Activated CD4-positive, alpha-beta T cell treated with anti-CD3 and anti-CD28 coated beads, Interleukin-2, Interleukin-4, amounts not matched to agents 100 ng/mL and 50 ng/mL, durations not matched to agents 16 hours and 8 hours (primary cell): ENCODE data around the gene CEP68.
A peak's percentile ranks its signal among the peaks of the same experiment; 100 is the strongest.
"Not testable (repeated sequence)": the region's sequence is repeated elsewhere in the genome, so short reads cannot be mapped to it uniquely, and the experiment has no call there.

Experiments used
- DNase-seq: peaks from one replicate; pipeline ENCODE4 v3.0.0-alpha.2; 2020; ENCODE audit warnings: low spot score

The CEP68 gene

DNA sequence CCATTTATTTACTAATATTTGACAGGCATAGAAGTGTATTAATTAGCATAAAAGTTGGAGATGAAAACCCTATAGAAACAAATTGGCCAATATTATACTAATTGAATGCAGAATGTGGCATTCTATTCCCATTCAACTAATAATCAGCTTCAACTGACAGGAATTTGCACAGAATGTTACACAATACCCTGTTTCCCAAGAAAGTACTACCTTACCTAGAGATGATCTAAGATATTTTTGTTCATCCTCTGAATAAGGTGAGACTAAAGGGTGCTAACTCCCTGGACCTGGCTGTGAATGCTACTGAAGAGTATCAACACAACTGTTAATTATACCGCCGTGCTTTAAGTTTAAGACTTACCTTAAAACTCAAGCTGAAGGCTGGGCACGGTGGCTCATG, 28.9 kb downstream of the CEP68 start:
- no peak for DNase-seq

DNA sequence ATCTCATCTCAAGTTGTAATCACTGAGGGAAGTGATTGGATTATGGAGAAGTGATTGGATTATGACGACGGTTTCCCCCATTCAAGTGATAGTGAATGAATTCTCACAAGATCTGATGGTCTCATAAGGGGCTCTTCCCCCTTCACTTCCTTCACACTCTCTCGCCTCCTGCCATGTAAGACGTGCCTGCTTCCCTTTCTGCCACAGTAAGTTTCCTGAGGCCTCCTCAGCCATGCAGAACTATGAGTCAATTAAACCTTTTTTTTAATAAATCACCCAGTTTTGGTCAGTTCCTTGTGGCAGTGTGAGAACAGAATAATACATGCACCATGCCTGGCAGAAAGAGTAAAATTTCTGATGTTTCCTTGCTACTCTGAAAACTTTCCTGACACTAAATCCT, 36.6 kb downstream of the CEP68 start:
- DNase-seq: no peak

- DNase-seq: no peak
Measured at GRCh38 chr2:65093211-65093610, 37.0 kb downstream of the CEP68 start.

DNA sequence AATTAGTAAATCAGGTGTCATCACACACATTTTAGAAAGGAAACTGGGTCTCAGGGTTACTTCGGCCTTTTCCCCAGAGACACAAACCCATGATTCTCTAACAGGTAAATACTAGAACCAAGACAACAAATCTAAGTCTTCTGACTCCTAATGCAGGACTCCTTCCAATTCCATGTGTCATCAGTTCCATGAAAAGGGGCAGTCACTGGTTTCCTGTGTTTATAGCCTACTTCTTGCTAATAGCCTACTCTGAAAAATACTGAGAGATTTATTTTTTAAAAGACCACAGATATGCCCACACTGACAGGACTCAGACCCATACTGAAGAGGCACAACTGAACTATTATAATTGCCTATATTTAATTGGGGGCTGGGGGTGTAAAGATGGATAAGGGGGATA, 40.7 kb downstream of the CEP68 start:
- no peak for DNase-seq

DNA sequence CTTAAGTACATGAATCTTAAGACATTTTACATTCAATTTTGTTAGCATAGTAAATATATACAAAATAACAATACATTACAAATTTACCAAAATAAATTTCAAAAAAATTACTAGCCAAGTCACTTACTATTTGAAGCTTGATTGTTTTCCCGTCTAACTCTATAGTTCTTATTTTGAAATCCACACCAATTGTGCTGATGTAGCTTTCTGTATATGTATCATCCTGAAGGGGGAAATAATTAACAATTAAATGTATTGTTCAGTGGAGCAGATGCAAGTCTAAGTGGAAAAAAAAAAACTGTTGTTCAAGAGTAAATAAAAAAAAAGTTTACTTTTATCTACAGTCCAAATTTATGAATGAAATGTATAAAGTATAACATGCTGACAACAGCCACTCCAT, 41.6 kb downstream of the CEP68 start:
- DNase-seq: no peak

GRCh38 chr2:65098741-65099140, 42.5 kb downstream of the CEP68 start:
- DNase-seq: no peak

- DNase-seq: no peak
Measured at GRCh38 chr2:65101071-65101470, 44.9 kb downstream of the CEP68 start.

DNA sequence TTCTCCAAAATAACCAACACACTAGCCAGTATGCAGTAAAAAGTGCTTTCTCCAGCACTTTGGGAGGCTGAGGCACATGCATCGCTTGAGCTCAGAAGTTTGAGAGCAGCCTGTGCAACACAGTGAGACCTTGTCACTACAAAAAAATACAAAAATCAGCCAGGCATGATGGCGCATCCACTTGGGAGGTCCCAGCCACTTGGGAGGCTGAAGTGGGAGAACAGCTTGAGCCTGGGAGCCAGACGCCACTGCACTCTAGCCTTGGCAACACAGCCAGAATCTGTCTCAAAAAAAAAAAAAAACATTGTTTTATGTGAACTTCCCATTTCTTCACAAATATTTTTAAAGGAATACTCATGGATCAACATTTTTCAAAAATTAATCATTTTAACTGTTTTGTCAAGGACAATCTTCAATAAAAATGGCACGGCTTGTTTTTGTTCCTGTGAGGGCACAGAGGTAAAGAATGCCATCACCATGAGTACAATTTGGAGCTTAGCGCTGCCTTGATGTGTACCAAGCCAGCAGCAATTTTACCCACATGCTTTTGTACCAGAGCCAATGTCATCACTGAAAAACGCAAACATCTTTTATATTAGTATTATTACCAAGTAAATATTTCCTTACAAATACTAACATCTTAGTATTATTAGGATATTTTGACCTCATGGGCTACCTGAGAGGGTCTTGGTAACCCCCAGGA, 46.9 kb downstream of the CEP68 start:
- DNase-seq: no peak

- no peak for DNase-seq
Measured at GRCh38 chr2:65107530-65107929, 51.3 kb downstream of the CEP68 start.

- DNase-seq: no peak
Measured at GRCh38 chr2:65108780-65109179, 52.6 kb downstream of the CEP68 start.

- DNase-seq: no peak
Measured at GRCh38 chr2:65112633-65113032, 56.4 kb downstream of the CEP68 start.

DNA sequence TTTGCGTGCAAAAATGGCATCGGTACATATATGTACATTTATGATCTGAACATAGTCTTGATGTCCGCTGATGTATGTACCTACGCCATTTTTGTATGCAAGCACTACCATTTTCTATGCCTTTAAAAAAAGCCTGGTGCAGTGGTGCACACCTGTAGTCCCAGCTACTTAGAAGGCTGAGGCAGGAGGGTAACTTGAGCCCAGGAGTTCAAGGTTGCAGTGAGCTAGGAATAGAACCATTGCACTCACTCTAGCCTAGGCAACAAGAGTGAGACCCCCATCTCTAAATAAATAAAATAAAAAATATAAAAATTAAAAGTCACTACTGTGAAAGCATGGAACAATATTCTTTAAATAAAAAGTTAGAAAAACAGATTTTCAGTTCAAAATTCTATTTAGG, 57.0 kb downstream of the CEP68 start:
- no peak for DNase-seq

GRCh38 chr2:65113816-65114215, 57.6 kb downstream of the CEP68 start:
- DNase-seq: no peak

DNA sequence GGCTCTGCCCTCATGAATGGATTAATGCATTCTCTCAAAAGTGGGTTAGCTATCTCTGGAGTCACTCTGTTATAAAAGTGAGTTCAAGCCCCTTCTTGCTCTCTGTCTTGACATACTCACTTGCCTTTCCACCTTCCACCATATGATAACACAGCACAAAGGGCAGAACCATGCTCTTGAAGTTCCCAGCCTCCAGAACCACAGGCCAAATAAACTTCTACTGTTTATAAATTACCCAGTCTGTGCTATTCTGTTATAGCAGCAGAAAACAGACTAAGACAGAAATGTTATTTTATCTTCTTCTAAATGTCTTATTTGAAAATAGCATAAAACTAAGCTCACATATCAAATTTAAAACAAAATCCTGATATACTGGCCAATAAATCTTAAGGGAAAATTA, 58.7 kb downstream of the CEP68 start:
- no peak for DNase-seq

- DNase-seq: no peak
Measured at GRCh38 chr2:65116645-65117044, 60.4 kb downstream of the CEP68 start.

DNA sequence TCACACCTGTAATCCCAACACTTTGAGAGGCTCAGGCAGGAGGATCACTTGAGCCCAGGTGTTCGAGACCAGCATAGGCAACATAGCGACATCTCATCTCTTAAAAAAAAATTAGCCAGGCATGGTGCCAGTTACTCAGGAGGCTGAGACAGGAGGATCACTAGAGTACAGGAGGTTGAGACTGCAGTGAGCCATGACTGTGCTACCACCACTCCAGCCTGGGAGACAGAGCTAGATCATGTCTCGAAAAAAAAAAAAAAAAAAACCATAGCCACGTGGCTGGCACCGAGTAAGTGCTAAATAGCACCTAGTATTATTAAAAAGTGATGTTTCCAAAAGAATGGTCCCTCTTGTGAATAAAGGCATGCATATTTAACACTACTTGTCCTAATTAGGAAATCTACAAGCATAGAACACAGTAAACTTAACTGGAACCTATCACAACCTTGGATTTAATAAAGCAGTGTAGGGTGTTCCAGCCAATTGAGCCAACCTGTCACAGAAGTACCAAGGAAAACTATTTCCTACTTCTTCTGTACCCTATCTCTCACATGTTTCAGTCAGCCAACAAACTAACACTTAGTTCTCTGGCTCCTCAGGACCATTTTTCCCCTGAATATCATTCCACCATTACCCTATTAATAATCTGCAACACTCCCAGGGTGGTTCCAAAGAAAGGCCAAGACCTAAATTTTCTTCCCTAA, 64.9 kb downstream of the CEP68 start:
- no peak for DNase-seq

DNA sequence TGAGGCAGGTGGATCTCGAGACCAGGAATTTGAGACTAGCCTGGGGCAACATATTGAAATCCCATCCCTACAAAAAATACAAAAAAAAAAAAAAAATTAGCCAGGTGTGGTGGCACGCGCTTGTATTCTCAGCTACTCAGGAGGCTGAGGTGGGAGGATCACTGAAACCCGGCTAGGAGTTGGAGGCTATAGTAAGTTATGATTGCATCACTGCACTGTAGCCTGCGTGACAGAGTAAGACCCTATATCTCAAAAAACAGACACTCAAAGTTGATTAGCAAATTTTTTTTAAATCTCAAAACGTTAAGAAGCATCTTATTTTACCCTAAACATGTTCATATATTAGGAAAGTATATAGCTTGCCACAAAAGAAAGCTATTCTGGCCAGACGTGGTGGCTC, 66.1 kb downstream of the CEP68 start:
- no peak for DNase-seq

- DNase-seq: not testable (repeated sequence)
Measured at GRCh38 chr2:65125457-65125856, 69.2 kb downstream of the CEP68 start.

- no peak for DNase-seq
Measured at GRCh38 chr2:65128297-65129190, 72.3 kb downstream of the CEP68 start.

DNA sequence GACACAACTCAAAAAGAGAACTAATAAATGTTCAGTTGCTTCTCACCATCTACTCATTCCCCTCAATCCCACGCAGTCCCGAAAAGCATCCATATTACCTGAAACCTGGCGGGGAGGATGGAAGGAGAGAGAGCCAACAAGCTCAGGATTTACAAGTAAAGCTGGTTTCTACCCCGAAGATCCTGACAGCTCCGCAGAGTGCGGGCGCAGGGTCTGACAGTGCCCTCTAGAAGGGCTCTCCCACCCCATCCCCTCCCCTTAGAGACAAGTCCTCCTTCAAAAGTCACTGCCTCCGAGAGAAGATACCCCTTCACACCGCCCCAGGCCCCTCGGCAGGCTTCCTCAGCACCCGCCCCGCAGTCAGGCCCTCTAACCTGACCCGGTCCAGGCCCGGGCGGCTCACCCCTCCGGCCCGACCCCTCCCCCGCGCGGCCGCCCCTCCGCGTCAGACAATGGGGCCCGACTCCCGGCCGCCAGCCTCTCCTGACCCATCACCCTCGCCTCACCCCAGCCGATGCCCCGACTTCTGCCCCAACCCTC, 73.1 kb downstream of the CEP68 start:
- peak; percentile 6 for DNase-seq

DNA sequence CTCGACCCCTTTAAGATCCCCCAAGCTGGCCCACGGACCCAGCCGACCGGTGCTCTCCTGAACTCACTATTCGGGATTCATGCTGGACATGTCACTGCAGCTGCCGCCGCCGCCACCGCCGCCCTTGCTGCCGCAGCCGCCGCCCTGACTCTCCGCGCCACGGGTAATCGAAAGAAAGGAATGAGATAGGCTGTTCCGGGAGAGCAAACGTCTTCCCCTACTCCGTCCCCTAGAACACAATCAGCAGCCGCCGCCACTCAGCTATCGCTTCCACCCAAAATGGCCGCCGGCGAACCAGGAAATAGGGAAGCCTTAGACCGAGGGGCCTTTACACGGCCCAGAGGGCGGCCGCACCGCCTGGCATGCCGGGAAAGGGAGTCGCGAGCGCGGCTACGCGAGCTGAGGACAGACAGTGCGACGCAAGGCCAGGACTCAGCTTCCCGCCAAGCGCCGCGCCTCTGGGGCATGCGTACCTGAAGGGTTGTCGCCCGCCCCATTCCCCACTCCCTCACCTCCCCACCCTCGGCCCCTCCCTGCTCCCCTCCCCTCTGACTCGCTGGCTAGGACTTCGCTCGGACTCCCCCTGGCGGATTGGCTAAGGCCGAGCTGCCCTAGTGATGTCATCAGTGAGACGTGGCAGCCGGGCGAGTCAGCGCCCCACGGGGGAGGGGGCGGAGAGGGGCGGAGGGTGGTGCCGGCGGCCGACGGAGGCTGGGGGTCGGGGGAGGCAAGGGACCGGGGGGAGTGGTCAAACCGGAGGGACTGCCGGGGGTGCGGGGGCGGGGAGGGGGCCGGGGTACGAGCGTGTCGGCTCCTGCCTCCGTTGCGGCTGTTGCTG, 73.8 kb downstream of the CEP68 start, which contains the start of gene RAB1A:
TSS of gene RAB1A (minus strand) at position 281 of the 838 bp plus-strand sequence. CDS start at position 90, 191 bp downstream.
- DNase-seq: peak; percentile 99
